NCI-H2081 (cell line): ENCODE results near the gene PREX1.
"Not testable (repeated sequence)": the region's sequence is repeated elsewhere in the genome, so short reads cannot be mapped to it uniquely, and the experiment has no call there.

Source experiments
- DNase-seq, 2 experiments: peaks; one replicate each; lab custom pipeline; 2025; lab: John Stamatoyannopoulos, UW

The PREX1 gene

DNA sequence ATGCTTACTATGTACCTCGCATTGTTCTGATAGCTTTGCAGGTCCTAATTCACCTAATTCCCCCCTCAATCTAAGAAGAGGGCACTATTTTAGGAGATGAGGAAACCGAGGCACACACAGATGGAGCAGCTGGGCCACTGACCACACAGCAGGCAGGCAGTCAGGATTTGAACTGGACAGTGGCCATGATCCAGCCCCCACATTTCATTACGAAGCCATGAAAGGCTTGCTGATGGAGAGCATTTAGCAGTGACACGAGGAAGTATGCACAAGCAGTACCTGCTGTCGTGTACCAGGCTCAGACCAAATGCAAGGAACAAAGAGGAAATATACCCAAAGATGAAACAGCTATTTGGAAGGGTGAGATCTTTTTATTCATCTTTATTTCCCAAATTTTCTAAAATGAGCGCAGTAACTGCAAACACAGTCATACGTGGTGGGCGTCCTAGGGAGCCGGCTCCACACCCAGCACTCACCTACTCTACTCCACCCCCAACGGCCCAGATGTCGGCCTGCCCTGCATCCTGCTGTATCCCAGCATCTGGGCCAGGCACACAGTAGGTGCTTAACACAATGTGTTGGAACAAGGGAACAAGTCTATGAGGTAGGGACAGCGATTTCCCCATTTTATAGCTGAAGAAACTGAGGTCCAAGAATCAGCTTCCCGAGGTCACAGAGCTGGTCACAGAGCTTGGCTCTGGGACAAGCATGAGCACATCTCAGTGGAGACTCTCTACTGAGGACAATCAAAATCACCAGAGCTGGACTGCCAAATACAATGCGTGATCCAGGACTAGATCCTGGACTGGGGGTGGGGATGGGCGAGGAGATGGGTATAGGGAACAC lies 15.0 kb downstream of the PREX1 start:
- no peak for DNase-seq

DNA sequence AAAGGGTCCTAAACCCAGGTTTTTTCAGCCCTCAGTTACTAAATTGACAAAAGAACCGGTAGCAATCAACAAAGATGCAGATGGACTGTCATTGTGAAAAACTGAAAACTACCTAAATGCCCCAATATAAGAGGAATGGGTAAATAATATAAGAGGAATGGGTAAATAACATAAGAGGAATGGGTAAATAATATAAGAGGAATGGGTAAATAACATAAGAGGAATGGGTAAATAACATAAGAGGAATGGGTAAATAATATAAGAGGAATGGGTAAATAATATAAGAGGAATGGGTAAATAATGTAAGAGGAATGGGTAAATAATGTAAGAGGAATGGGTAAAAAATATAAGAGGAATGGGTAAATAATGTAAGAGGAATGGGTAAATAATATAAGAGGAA lies 15.7 kb downstream of the PREX1 start:
- DNase-seq = not testable (repeated sequence)

GRCh38 chr20:48809673-48810072 lies 18.1 kb downstream of the PREX1 start:
- DNase-seq = no peak

GRCh38 chr20:48808382-48809034 lies 19.3 kb downstream of the PREX1 start:
- no peak for DNase-seq

GRCh38 chr20:48807586-48808381 lies 20.0 kb downstream of the PREX1 start:
- no peak for DNase-seq

GRCh38 chr20:48807051-48807450 lies 20.7 kb downstream of the PREX1 start:
- no peak for DNase-seq

- DNase-seq = no peak
Measured at GRCh38 chr20:48805716-48806115, 22.1 kb downstream of the PREX1 start.

GRCh38 chr20:48805286-48805685 lies 22.5 kb downstream of the PREX1 start:
- DNase-seq = no peak

GRCh38 chr20:48804300-48804980 lies 23.4 kb downstream of the PREX1 start:
- no peak for DNase-seq

GRCh38 chr20:48803176-48804053 lies 24.4 kb downstream of the PREX1 start:
- DNase-seq = no peak

DNA sequence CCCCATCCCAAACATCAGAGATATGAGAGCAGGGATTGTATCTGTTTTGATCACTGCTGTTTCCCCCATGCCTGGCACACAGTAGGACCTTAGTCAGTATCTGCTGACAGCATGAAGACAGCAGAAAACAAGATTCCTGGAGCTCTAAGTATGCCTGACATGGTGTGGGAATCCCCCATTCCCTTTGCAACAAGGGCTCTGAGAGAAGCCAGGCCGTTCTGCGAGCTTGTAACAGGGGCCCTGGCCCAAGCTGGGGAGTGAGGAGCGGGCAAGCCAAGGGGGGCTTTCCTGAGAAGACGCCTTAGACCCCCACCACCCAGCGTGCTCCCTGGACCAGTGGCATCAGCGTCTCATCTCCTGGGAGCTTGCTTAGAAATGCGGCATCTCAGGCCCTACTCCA lies 25.2 kb downstream of the PREX1 start:
- no peak for DNase-seq

DNA sequence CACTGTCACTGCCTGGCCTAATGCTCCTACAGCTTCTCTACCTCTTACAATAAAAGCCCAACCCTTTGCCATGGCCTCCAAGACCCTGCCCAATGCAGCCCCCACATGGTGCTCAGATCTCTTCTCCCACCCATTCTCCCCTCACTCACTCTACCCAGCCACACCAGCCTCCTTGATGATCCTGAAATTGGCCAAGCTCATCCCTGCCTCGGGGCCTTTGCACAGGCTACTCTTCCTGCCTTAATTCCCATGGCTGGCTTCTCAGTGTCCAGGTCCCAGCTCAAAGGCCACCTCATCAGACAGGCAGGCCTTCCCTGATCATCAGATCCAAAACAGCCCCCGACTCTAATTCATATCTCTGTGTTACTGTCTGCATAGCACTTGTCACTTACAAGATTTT lies 25.6 kb downstream of the PREX1 start:
- no peak for DNase-seq

DNA sequence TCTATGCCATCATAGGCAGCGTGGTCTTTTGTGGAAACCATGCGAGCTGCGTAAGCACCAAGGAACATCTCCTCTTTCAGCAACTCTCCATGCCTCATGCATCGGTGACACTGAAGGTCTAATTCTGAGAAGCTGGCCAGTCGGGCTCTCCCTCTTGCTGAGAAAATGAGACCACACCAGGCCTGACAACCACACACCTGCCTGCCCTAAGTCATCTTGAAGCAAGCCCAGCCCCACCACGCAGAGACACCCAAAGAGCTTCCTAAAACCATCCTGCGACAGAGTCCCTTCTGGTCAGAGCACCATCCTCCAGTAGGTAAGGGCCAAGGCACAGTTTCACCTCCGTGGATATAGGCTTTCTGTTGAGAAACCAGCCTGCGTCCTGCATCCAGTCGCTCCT lies 26.6 kb downstream of the PREX1 start:
- no peak for DNase-seq

DNA sequence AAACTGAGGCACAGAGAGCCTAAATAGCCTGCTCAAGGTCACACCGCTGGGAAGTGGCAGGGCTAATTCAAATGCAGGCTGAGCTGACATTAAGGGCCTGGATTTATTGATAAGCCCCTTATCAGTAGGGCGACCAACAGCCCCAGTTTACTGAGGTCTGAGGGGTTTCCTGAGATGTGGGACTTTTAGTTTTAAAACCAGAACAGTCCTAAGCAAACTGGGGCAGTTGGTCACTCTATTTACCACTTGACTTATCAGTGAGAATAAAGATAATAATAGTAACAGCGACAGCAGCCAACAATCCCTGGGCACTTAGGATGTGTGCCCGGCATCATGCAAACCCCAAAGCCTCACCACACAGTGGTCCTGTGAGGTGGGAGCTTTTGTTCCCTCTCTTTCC lies 27.6 kb downstream of the PREX1 start:
- no peak for DNase-seq

- DNase-seq = no peak
Measured at GRCh38 chr20:48799328-48800105, 28.3 kb downstream of the PREX1 start.

- DNase-seq = no peak
Measured at GRCh38 chr20:48797850-48798747, 29.7 kb downstream of the PREX1 start.

DNA sequence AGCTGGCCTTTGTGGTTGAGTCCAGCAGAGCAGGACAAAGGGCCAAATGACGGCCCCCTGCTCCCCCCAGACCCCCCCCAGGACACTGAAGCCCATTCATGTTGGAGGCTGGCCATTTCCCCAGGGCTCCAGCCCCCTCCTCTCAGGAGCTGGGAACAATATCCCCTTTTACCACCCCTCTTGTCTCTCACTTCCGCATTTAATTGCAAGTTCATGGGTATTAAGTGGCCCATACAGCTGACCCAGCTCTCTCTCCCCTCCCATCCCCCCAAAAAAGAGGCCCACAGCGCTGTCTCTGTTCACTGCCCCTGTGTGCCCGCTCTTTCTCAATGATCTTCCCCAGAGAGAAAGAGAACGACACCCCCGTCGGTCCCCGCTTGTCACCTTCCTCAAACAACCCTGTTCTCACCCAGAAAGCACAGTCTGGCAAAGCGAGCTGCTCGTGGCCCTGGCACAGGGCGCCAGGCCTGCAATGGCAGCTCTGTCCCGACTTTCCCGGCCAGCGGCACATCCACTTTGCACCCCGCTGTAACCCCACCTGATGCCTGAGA lies 30.4 kb downstream of the PREX1 start:
- DNase-seq = no peak

DNA sequence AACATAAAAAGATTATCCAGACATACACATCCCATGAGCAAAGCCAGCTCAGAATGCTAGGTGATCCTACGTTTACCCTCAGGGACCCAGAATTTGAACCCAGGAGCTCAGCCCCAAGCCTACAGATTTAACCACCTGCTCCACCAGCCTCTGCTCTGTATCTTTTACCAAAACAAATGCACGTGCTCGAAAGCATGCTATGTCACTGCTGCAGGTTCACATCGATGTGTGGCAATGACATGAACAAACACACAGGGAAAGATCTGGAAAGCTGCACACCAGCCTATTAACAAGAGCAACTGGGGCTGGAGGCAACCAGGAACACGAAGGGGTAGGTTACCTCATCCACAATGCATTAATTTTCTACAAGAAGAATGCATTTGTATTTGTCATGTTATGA lies 32.1 kb downstream of the PREX1 start:
- DNase-seq = no peak
